ENCODE measurements around the gene DRG1. TPM values are rescaled to one million over a fixed set of nuclear protein-coding genes. Genes with fewer than 3 reads are reported as not detected.

DRG1 gene
- total RNA-seq, 1 experiment from 2014 or later = 79.2 TPM

GRCh38 chr22:31367426-31367825 lies 32.0 kb upstream of the DRG1 start:
- no peak overlapping the region for H3K27ac Mint-ChIP-seq

More at GRCh38 chr22:31367426-31367825, 32.0 kb upstream of the DRG1 start:
- ChIA-PET CTCF (interaction anchor here (1.0 to 1.1 kb wide), 2 partner anchors 84 to 189 kb away, joined by 3 read pairs; no protein-coding TSS in a partner anchor), POLR2A (no interaction called here)
- TF ChIP-seq E2F1 (CRISPR knock-in tag; IDR thresholded peaks at IDR 0.05) (no peak), USF2 (CRISPR knock-in tag; IDR thresholded peaks at IDR 0.05) (no peak), HMGXB4 (CRISPR knock-in tag; IDR thresholded peaks at IDR 0.05) (no peak), ERG (CRISPR knock-in tag; IDR thresholded peaks at IDR 0.05) (no peak), TCF7 (CRISPR knock-in tag; IDR thresholded peaks at IDR 0.05; ENCODE audit: low read depth) (no peak), TEAD4 (CRISPR knock-in tag; IDR thresholded peaks at IDR 0.05) (no peak), MYBL2 (CRISPR knock-in tag; IDR thresholded peaks at IDR 0.05) (no peak), TP53 (CRISPR knock-in tag; IDR thresholded peaks at IDR 0.05) (no peak), FOXK1 (CRISPR knock-in tag; IDR thresholded peaks at IDR 0.05) (no peak), MAX (CRISPR knock-in tag; IDR thresholded peaks at IDR 0.05) (no peak), FOXP4 (CRISPR knock-in tag; IDR thresholded peaks at IDR 0.05) (no peak), ZBTB43 (CRISPR knock-in tag; IDR thresholded peaks at IDR 0.05) (no peak)
- ATAC-seq (no peak), DNase-seq (ENCODE audit: low spot score) (no peak)
- Mint-ChIP-seq H3K4me3 (no peak overlapping the region), H3K9me3 (no peaks in the 10 kb centered on the region), H3K36me3 (no peaks in the 10 kb centered on the region), H3K4me1 (peaks cover 6% of the 10 kb centered on the region), H3K27me3 (ENCODE audit: low read depth) (no peaks in the 10 kb centered on the region)
